ENCODE data around the gene SLC8B1.

SLC8B1 gene

DNA sequence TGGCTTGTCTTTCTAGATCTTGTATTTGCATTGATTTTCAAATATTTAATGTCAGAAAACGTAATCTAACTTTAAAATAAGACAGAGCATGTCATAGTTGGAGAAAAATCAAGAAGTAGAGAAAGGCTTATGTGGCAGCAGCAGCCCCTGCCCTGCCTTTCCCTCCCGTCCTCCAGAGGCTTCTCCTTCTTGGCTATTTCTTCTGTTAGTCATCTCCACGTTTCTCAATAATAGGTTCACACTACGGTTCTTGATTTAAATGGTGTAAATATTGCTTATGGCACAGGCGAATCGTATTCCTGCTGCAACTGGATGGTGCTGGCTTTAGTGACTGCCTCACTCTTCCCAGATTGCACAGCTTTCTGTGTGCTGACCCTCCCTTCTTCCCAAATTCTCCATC lies 42.8 kb downstream of the SLC8B1 start:
- no peak for DNase-seq

DNA sequence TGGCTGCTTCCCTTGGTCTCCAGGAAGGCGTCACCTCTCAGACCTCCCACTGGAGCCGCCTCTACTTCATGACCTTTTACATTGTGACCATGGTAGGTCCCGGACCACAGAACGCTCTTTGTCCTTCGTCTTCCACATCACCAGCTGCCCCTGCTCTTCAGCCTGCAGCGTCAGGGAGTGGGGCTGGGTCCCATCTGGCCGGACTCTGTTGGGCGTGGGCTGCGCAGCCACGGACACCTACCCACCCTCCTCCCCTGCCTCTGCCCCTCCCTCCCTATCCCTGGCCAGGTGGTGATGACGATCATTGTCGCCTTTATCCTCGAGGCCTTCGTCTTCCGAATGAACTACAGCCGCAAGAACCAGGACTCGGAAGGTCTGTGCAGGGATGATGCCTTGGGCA lies 43.3 kb downstream of the SLC8B1 start:
- no peak for DNase-seq

GRCh38 chr12:113290506-113290905 lies 44.4 kb downstream of the SLC8B1 start:
- DNase-seq: no peak

- DNase-seq: no peak
These were observed 45.5 kb downstream of the SLC8B1 start for GRCh38 chr12:113289361-113289760.

- DNase-seq: no peak
These were observed 47.0 kb downstream of the SLC8B1 start for GRCh38 chr12:113287899-113288282.

- DNase-seq: no peak
These were observed 47.6 kb downstream of the SLC8B1 start for GRCh38 chr12:113287146-113287898.

DNA sequence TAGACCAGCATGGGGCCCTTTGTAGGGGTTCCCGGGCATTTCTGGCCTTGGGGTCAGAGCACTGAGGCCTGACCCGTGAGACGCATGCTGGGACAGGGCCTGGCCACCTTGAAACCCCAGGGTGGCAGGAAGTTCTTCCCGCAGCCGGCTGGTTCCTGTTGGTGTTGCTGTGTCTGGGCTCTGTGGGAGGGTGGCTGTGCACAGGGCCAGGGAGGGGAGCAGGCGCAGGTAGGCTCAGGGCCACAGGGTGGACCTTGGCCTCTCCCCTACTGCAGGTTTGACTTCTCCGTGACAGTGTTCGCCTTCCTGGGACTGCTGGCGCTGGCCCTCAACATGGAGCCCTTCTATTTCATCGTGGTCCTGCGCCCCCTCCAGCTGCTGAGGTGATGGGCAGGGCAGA lies 48.2 kb downstream of the SLC8B1 start:
- no peak for DNase-seq

DNA sequence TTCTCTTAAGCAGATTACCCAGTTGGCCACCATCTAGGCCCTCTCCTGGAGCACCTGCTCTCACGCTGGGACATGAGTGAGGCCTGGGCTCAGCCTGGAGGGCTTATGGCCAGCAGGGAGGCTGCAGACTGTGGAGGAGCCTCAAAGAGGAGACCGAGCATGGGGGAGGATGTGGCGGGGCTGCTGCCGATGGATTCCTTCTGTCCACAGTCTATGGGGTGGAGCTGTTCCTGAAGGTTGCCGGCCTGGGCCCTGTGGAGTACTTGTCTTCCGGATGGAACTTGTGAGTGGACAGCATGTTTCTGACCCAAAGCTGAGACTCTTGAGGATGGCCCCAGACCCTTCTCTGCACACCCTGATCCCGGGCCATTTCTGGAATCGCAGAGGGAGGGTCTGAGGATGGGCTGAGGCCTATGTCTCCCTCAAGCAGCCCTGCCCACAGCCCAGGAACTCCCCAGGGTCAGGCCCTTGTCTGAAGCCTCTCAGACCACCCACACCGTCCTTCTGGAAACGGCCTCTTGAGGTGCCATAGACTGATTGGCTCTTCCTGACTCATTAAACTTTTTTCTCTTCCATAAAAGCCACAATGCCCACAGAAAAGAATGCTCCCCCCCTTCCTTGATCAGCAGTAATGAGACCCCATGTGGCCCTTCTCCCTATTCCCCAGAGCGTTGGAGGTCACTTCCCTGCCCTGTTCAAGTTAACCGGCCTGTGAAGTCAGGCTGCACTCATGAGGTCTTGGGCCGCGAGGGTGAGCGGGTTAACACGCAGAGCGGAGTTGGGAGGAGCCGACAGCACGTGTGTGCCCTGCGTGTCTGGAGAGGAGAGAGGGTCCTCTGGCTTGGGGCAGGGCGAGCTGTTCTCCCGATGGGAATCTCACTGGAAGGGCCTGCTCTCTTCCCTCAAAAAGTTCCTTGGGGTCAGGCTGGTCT lies 49.0 kb downstream of the SLC8B1 start:
- DNase-seq: no peak

GRCh38 chr12:113284751-113285150 lies 50.2 kb downstream of the SLC8B1 start:
- DNase-seq: no peak

DNA sequence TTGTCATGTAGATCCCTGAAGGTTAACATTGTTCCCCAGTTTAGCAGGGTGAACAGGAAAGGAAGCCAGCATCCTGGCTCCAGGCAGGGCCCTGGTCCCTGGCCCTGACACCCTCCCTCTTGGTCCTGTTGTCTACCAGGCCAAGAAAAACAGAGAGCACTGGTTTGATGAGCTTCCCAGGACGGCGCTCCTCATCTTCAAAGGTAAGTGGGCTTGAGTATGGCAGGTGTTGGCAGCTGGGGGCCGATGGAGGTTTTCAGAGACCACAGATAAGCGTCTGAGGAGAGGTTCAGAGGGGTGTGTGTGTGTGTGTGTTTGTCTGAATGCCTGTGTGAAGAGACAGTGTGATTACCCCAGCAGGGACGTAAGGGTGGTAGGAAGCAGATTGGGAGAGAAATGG lies 56.3 kb downstream of the SLC8B1 start:
- no peak for DNase-seq

DNA sequence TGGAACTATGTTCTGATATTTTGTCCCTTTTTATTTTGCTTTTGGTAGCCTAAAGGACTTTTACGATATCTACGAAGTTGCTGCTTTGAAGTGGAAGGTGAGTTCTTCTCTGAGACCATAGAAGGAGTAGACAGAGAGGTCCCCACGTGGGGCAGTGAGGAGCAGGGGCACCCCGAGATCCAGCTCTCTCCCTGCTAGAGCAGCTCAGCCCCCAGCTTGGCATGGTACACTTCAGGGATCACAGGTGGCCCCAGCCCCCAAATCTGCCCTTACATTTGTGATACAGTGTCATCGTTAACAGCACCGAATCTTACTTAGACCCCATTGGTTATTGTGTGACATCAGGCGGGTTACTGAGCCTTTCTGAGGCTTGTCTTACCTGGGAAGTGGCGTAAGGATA lies 56.8 kb downstream of the SLC8B1 start:
- no peak for DNase-seq

- no peak for DNase-seq
These were observed 57.4 kb downstream of the SLC8B1 start for GRCh38 chr12:113277511-113277910.

GRCh38 chr12:113276946-113277500 lies 57.9 kb downstream of the SLC8B1 start:
- DNase-seq: no peak

DNA sequence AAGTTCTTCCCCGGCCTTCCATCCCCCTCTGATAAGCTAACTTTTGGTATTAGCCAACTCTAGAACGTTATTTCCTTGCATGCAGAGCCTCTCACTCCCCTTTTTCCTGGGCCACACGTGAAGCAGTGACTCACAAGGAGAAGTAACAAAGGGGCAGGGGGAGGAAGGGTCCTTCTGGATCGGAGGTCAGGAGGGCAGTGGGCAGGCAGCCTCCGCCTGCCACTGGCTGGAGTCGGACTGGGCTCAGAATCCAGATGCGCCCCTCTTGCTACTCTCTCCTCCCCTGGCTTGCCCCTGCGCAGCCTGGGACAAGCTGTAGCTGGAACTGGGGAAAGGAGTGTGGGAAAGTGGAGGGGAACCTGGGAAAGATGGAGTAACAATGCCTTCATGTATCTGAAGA lies 58.6 kb downstream of the SLC8B1 start:
- no peak for DNase-seq

- no peak for DNase-seq
These were observed 60.1 kb downstream of the SLC8B1 start for GRCh38 chr12:113274848-113275247.

DNA sequence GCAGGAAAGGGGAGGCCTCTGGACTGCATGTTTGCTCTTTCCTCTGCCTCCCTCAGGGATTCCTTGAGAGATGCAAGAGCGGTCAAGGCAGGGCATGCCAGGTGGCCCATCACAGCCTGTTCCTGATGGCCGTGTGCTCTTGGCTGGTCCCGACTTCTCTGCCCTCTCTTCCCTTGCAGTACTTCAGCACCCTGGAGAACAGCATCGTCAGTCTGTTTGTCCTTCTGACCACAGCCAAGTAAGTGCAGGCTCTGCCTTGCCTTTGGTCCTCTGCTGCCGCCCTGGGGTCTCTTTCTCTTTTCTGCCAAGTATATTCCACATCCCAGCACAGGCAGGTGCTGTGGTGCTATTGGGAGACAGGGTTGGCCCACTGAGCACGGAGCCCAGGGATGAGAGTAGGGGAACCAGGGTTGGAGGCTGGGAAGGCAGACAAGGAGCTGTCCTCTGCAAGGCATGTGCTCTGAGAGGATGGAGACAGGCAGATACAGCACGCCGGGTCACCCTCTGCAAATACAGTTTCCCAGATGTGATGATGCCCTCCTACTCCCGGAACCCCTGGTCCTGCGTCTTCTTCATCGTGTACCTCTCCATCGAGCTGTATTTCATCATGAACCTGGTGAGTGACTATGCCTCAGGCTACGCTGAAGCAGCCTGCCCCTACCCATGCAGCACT lies 61.7 kb downstream of the SLC8B1 start:
- DNase-seq: no peak

GRCh38 chr12:113271853-113272561 lies 62.9 kb downstream of the SLC8B1 start:
- DNase-seq: peak; percentile 33 to 66

GRCh38 chr12:113271466-113271852 lies 63.5 kb downstream of the SLC8B1 start:
- no peak for DNase-seq

GRCh38 chr12:113270709-113271009 lies 64.2 kb downstream of the SLC8B1 start:
- DNase-seq: no peak

- DNase-seq: no peak
These were observed 65.5 kb downstream of the SLC8B1 start for GRCh38 chr12:113269257-113269943.

DNA sequence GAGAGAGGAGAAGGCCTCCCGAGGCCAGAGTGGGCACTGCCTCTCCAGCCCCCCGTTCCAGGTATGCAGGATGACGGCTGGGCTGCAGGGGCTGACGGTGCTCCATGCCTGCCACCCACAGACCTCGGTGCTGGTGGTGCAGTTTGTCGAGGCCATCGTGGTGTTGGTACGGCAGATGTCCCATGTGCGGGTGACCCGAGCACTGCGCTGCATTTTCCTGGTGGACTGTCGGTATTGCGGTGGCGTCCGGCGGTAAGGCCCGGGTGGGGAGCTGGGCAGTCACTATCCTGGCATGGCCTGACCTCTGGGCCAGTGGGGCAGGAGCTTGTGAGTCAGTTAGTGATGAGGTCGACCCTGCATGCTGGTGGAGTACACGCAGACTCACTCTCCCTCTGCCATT lies 66.3 kb downstream of the SLC8B1 start:
- no peak for DNase-seq

DNA sequence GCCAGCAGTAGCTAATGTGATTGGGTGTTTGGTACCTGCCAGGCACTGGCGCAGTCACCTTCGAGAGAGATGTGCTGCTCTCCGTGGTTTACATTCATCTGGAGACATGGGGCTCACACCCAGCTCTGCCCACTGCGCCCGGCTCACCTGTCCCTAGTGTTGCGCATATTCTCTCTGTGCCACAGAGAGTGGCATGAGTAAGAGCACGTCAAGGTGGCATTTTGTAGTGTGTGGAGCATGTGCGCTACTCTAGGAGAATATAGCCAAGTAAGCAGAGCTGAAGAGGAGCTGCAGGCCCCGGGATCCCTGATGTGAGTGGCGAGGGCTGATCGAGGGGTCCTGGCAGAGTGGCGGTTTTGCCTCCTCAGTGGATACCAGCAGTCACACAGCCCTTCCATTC lies 66.8 kb downstream of the SLC8B1 start:
- DNase-seq: no peak

Measured in hippocampal formation (tissue), 2 donors.